Measurements from ENCODE around the gene DNAH3.
"Not testable (repeated sequence)": the region's sequence is repeated elsewhere in the genome, so short reads cannot be mapped to it uniquely, and the experiment has no call there.

The DNAH3 gene

GRCh38 chr16:21064203-21064602 lies 86.4 kb downstream of the DNAH3 start:
- H3K4me3 ChIP-seq (replicated peaks; ENCODE audit: low read depth, low read length) = no peak overlapping the region
- TF ChIP-seq CTCF (IDR thresholded peaks at IDR 0.05; ENCODE audit: low read depth, low read length, missing control alignments) = no peak
- DNase-seq (ENCODE audit: extremely low read depth, low read depth) = no peak

GRCh38 chr16:21063314-21063713 lies 87.3 kb downstream of the DNAH3 start:
- not testable (repeated sequence) for DNase-seq (ENCODE audit: extremely low read depth, low read depth)

GRCh38 chr16:21060027-21060510 lies 90.6 kb downstream of the DNAH3 start:
- TF ChIP-seq CTCF (IDR thresholded peaks at IDR 0.05; ENCODE audit: low read depth, low read length, missing control alignments) = no peak
- DNase-seq (ENCODE audit: extremely low read depth, low read depth) = no peak
- no peak overlapping the region for H3K4me3 ChIP-seq (replicated peaks; ENCODE audit: low read depth, low read length)

More at GRCh38 chr16:21063314-21063713, 87.3 kb downstream of the DNAH3 start:
- not testable (repeated sequence) for H3K4me3 ChIP-seq (replicated peaks; ENCODE audit: low read depth, low read length)

GRCh38 chr16:21057875-21058274 lies 92.8 kb downstream of the DNAH3 start:
- no peak for TF ChIP-seq CTCF (IDR thresholded peaks at IDR 0.05; ENCODE audit: low read depth, low read length, missing control alignments)
- no peak for DNase-seq (ENCODE audit: extremely low read depth, low read depth)
- no peak overlapping the region for H3K4me3 ChIP-seq (replicated peaks; ENCODE audit: low read depth, low read length)

GRCh38 chr16:21056396-21056795 lies 94.2 kb downstream of the DNAH3 start:
- H3K4me3 ChIP-seq (replicated peaks; ENCODE audit: low read depth, low read length) = no peak overlapping the region
- no peak for TF ChIP-seq CTCF (IDR thresholded peaks at IDR 0.05; ENCODE audit: low read depth, low read length, missing control alignments)
- DNase-seq (ENCODE audit: extremely low read depth, low read depth) = no peak

GRCh38 chr16:21055738-21056137 lies 94.9 kb downstream of the DNAH3 start:
- not testable (repeated sequence) for DNase-seq (ENCODE audit: extremely low read depth, low read depth); H3K4me3 ChIP-seq (replicated peaks; ENCODE audit: low read depth, low read length)

GRCh38 chr16:21053590-21053989 lies 97.1 kb downstream of the DNAH3 start:
- no peak for TF ChIP-seq CTCF (IDR thresholded peaks at IDR 0.05; ENCODE audit: low read depth, low read length, missing control alignments)
- no peak for DNase-seq (ENCODE audit: extremely low read depth, low read depth)
- no peak overlapping the region for H3K4me3 ChIP-seq (replicated peaks; ENCODE audit: low read depth, low read length)

GRCh38 chr16:21048091-21048912 lies 102.3 kb downstream of the DNAH3 start:
- DNase-seq (ENCODE audit: extremely low read depth, low read depth); H3K4me3 ChIP-seq (replicated peaks; ENCODE audit: low read depth, low read length): not testable (repeated sequence)

Data from HFF-Myc (cell line).